GM19193 (cell line): ENCODE data around the gene ATP5F1E.

ENCODE experiments used
- POLR2A ChIP-seq: IDR thresholded peaks from 4 replicates; pipeline ENCODE4 v1.6.1; 2011; ENCODE audit not compliant: insufficient read depth, insufficient read length; ENCODE audit errors: extremely low read depth

ATP5F1E gene

GRCh38 chr20:59050437-59050836 is 18.3 kb upstream of the ATP5F1E start:
- no peak for TF ChIP-seq POLR2A

DNA sequence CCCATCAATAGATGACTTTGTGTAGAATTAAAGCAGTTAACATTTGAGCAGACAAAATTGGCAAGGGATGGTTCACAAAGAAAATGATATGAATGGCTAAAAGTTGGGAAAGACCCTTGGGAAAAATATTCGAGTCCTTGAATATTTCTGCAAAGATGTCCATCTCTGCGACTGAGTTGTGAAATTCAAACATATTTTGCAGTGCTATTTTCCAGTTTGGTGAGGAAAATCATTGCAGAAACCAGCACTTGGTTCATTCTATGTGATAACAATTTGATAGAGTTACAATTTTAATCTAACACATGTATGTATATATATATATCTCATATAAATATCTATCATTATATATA is 16.5 kb upstream of the ATP5F1E start:
- no peak for TF ChIP-seq POLR2A

- TF ChIP-seq POLR2A = no peak
These were observed 16.0 kb upstream of the ATP5F1E start for GRCh38 chr20:59047938-59048680.

- TF ChIP-seq POLR2A = no peak
These were observed 14.7 kb upstream of the ATP5F1E start for GRCh38 chr20:59046862-59047261.

- no peak for TF ChIP-seq POLR2A
These were observed 12.7 kb upstream of the ATP5F1E start for GRCh38 chr20:59044796-59045195.

DNA sequence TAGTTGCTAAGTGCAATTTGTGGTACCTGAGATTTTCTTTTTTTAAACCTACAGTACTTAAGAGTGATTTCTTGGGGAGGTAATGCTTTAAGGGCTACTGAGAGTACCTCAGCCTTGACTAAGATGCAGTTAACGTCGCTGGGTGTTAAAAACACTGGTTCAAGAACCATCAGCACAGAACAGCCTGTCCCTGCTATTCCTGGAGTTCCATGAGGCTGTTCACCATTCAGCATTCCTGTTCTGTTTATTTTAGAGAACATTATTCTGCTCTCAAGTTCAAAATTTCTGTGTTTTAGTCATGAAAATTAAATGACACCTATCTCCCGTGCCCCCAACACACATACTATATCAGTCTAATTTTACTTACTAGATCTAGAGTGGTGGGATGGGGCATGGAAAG is 12.2 kb upstream of the ATP5F1E start:
- no peak for TF ChIP-seq POLR2A

- no peak for TF ChIP-seq POLR2A
These were observed 11.6 kb upstream of the ATP5F1E start for GRCh38 chr20:59043698-59044097.

DNA sequence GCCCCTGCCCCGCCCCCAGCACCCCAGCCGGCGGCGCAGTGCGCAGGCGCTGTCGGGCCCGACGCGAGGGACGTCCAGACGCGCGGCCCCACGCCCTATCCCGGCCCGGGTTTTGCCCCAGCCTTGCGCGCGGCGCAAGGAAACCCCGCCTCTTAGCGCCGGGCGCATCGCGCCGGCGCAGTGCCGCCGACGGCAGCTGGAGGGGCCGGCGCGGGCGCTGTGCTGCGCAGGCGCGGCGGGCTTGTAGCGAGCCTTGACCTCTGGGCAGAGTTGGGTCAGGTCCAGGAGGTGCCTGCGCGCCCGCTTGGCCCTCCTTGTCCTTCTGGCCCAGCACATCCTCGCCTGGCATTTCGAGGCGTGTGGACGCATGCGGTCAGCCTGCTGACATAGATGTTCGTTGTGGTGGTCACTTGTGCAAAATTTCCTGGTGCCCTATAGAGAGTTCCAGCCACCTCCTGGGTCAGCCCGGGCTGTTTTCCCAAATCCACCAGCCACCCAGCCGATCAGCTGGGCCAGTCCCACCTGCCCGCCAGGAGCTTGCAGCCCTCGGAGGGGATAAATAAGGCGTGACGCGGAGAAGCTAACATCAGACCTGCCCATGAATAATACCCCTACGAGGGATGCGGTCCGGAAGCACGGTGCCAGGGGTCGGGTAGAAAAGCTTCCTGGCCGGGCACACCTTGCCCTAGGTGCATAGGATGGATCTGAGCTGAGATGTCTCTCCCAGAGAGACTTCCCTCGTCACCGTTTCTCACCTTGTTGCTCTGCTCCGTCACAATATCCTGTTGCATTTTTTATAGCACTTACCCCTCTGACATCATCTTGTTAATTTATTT is 10.9 kb upstream of the ATP5F1E start:
- TF ChIP-seq POLR2A = peak; percentile 90

- peak; percentile 57 for TF ChIP-seq POLR2A
These were observed 10.1 kb upstream of the ATP5F1E start, which contains the start of gene PRELID3B for GRCh38 chr20:59042151-59042795. Gene PRELID3B (minus strand): TSS chr20:59042786. CDS start chr20:59042730, 56 bp downstream.

GRCh38 chr20:59040667-59041066 is 8.5 kb upstream of the ATP5F1E start:
- TF ChIP-seq POLR2A = no peak

DNA sequence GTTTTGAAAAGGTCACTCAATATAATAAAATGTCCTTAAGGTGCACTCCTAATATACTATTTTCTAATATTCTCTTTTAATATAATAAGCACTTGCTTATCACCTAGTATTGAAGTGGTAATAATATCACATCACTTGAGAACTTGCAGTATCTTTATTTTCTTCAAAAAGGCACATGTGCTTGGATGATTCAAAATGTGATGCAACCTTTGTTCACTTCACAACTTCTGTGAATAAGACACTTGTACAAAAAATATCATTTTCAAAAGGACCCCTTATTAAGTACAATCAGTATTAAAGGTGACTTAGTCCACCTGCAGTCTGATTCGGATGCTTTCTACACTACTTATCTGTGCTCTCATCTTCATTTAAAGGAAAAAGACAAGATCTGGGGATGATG is 7.1 kb upstream of the ATP5F1E start:
- TF ChIP-seq POLR2A = no peak

- no peak for TF ChIP-seq POLR2A
These were observed 5.3 kb upstream of the ATP5F1E start for GRCh38 chr20:59037386-59037785.

DNA sequence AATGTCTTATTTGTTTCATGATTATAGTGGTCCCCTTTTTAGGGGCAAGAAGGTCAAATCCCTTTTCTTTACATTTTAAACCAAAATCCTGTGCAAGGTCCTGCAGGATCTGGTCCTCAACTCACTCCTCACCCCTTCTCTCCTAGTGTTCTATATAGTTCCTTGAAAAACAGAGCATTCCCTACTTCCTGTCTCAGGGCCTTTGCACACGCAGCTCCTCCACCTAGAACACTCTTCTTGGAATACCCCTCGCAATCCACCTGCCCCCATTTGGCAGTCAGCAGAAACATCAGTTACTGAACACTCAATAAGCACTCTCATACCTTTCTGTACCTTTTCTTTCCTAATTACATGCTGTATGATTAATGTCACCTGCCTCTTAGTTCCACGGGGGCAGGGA is 3.2 kb upstream of the ATP5F1E start:
- no peak for TF ChIP-seq POLR2A

DNA sequence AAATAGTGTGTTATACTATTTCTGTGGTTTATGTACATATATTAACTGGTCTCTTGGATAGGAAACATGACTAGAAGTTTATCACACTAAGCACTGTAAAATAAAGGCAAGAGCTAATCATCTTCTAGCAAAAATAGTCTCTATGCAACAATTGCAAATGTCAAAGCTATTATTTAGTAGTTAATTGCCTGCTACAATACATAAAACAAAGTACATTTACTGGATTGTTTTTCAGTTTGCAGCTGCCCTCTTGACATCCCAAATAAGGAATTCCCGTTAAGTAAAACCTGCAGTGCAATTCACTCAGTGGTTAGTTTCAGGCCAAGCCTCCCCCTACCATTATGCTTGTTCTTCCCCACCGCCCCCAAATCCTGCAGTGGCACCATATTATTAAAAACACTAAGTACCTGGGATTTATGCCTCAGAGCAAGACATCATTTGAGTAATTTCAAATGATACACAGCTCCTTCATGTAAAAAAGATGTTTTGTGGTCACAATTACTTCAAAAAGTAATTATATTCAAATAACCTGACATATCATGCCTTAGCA is 1.6 kb upstream of the ATP5F1E start:
- TF ChIP-seq POLR2A = no peak

DNA sequence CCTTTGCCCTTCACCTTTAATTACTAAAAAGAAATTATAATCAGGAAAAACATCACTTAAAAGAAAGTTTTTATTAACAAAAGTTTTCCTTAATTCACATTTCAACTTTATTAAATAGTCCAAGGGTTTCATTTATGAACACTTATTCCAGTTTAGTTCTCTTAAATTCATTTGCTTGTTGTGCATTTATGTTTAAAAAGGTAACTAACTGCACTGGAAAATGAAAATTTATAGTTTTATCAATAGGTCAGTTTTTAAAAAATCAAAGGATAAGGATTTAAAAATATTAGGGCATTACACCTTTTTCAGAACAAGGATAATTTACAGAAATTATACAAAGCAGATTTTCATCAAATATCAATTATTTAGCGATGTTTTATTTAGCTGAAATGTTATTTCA is 958 bp upstream of the ATP5F1E start:
- TF ChIP-seq POLR2A = no peak
